NOMO-1 treated with DMSO at 0.1 percent for 48 hours (cell line): Measurements from ENCODE around the gene KCNJ9.

Source experiments
- DNase-seq: peaks from one replicate; lab custom pipeline; 2025; ENCODE audit not compliant: unreplicated experiment; lab: John Stamatoyannopoulos, UW

Gene KCNJ9

GRCh38 chr1:160087118-160087662 is 5.9 kb downstream of the KCNJ9 start:
- DNase-seq = no peak

GRCh38 chr1:160089883-160090282 is 8.5 kb downstream of the KCNJ9 start:
- DNase-seq = no peak

GRCh38 chr1:160090760-160091159 is 9.4 kb downstream of the KCNJ9 start:
- DNase-seq = no peak

- DNase-seq = no peak
These were observed 10.4 kb downstream of the KCNJ9 start for GRCh38 chr1:160091666-160092223.

GRCh38 chr1:160092366-160093068 is 11.2 kb downstream of the KCNJ9 start:
- DNase-seq = no peak

GRCh38 chr1:160093069-160093395 is 11.7 kb downstream of the KCNJ9 start:
- no peak for DNase-seq

- no peak for DNase-seq
These were observed 12.4 kb downstream of the KCNJ9 start for GRCh38 chr1:160093624-160094290.

- DNase-seq = no peak
These were observed 12.9 kb downstream of the KCNJ9 start for GRCh38 chr1:160094291-160094625.

GRCh38 chr1:160094806-160095205 is 13.5 kb downstream of the KCNJ9 start:
- no peak for DNase-seq

- no peak for DNase-seq
These were observed 14.2 kb downstream of the KCNJ9 start for GRCh38 chr1:160095382-160096105.

GRCh38 chr1:160096274-160097116 is 15.2 kb downstream of the KCNJ9 start:
- DNase-seq = no peak

- no peak for DNase-seq
These were observed 16.0 kb downstream of the KCNJ9 start for GRCh38 chr1:160097151-160097910.

GRCh38 chr1:160097911-160098851 is 16.8 kb downstream of the KCNJ9 start, which contains the start of gene IGSF8:
IGSF8 (minus strand) TSS chr1:160098619; CDS start chr1:160098472, 147 bp downstream.
- DNase-seq = peak; percentile 66

GRCh38 chr1:160098852-160099561 is 17.7 kb downstream of the KCNJ9 start:
- DNase-seq = peak; percentile 86

- no peak for DNase-seq
These were observed 18.5 kb downstream of the KCNJ9 start for GRCh38 chr1:160099716-160100375.

GRCh38 chr1:160101037-160101716 is 19.8 kb downstream of the KCNJ9 start:
- DNase-seq = peak; percentile 72
